GM12891 (cell line): ENCODE measurements around the gene ZDHHC17.

Source experiments
- POLR2A ChIP-seq: IDR thresholded peaks from 2 replicates; pipeline ENCODE4 v1.6.1; 2011; ENCODE audit warnings: low read depth, low read length, control low read depth
- POLR2AphosphoS5 ChIP-seq: IDR thresholded peaks from 2 replicates; pipeline ENCODE4 v1.6.1; 2011; ENCODE audit warnings: low read depth, low read length, control low read depth

GRCh38 chr12:76798864-76799263, 34.9 kb downstream of the ZDHHC17 start:
- TF ChIP-seq POLR2A (no peak), POLR2AphosphoS5 (no peak)
